ENCODE measurements around the gene DNAJC8. TPM values are rescaled to one million over a fixed set of nuclear protein-coding genes. Genes with fewer than 3 reads are reported as not detected.

DNAJC8 gene
- total and polyA plus RNA-seq, 10 of the 15 experiments (the other 5 are each of a cell fraction or from before 2014, with no cell fraction given): 91.2 to 296 (median 152) TPM

- TF ChIP-seq KAT2A (conservative IDR thresholded peaks at IDR 0.05; ENCODE audit: control insufficient read depth, low read depth, low read length): no peak
- TF ChIP-seq ZBTB40 (IDR thresholded peaks at IDR 0.05; ENCODE audit: borderline replicate concordance): no peak
- TF ChIP-seq ZBTB4 (CRISPR knock-in tag; IDR thresholded peaks at IDR 0.05): no peak
- no peak for TF ChIP-seq FOXM1 (IDR thresholded peaks at IDR 0.05; ENCODE audit: low read depth, low read length)
- TF ChIP-seq MYB (IDR thresholded peaks at IDR 0.05; ENCODE audit: borderline replicate concordance, low read depth, low read length): no peak
- no peak for TF ChIP-seq ZBTB33 (IDR thresholded peaks at IDR 0.05)
- no peak for TF ChIP-seq NFXL1 (IDR thresholded peaks at IDR 0.05; ENCODE audit: borderline replicate concordance)
- TF ChIP-seq CHD4 (IDR thresholded peaks at IDR 0.05): no peak
- no peak for TF ChIP-seq BCL3 (IDR thresholded peaks at IDR 0.05; ENCODE audit: borderline replicate concordance, insufficient read depth, low read depth, low read length, poor library complexity, severe bottlenecking)
- no peak for TF ChIP-seq IKZF2 (IDR thresholded peaks at IDR 0.05)
- TF ChIP-seq PKNOX1 (IDR thresholded peaks at IDR 0.05): no peak
- TF ChIP-seq RAD21 (IDR thresholded peaks at IDR 0.05; ENCODE audit: insufficient read depth, low read depth, low read length): peak; percentile 87
- no peak for TF ChIP-seq SIN3A (IDR thresholded peaks at IDR 0.05; ENCODE audit: low read depth, low read length)
- TF ChIP-seq PAX5 (IDR thresholded peaks at IDR 0.05; ENCODE audit: borderline replicate concordance, low read depth, low read length): no peak
- TF ChIP-seq RELB (IDR thresholded peaks at IDR 0.05; ENCODE audit: low read depth): peak; percentile 30; the same call in 1 of the 2 replicates
These were observed 15.6 kb upstream of the DNAJC8 start (continued) for GRCh38 chr1:28248273-28249012.

Data from GM12878 (cell line).